Measurements from ENCODE around the gene CLASP1.

DNA sequence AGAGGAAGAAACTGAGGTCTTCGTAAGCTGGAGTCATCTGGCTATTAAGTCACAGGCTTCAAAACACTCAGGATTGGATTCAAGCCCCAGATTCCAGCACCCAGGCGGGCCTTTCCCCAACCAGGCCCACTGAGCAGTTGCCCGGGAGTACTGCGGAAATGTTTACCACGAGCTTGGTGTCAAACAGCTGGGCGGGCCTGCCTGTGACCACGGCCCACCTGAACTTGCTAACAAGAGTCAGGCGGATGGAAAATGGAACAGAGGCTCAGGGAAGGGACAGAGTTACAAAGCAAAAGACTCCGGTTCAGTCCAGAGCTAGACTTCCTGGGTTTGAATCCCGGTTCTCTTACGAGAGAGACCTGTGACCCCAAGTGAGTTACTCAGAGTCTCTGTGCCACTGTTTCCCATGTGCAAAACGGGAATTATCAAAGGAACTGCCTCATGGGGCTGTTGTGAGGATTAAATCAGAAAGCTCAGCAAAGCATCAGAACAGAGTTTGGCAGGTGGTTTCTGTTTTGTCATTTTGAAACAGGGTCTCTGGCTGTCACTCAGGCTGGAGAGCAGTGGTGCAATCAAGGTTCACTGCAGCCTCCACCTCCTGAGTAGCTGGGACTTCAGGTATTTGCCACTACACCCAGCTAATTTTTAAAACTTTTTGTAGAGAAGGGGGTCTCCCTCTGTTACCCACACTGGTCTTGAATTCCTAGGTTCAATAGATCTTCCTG, 315.3 kb downstream of the CLASP1 start:
- TF ChIP-seq, protein P1, sequence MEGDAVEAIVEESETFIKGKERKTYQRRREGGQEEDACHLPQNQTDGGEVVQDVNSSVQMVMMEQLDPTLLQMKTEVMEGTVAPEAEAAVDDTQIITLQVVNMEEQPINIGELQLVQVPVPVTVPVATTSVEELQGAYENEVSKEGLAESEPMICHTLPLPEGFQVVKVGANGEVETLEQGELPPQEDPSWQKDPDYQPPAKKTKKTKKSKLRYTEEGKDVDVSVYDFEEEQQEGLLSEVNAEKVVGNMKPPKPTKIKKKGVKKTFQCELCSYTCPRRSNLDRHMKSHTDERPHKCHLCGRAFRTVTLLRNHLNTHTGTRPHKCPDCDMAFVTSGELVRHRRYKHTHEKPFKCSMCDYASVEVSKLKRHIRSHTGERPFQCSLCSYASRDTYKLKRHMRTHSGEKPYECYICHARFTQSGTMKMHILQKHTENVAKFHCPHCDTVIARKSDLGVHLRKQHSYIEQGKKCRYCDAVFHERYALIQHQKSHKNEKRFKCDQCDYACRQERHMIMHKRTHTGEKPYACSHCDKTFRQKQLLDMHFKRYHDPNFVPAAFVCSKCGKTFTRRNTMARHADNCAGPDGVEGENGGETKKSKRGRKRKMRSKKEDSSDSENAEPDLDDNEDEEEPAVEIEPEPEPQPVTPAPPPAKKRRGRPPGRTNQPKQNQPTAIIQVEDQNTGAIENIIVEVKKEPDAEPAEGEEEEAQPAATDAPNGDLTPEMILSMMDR (IDR thresholded peaks at IDR 0.05) = no peak
- TF ChIP-seq POLR2A (IDR thresholded peaks at IDR 0.05) = no peak
